ENCODE data around the gene PIGU. TPM values are rescaled to one million over a fixed set of nuclear protein-coding genes. Genes with fewer than 3 reads are reported as not detected.

PIGU gene
- polyA plus RNA-seq, 1 of the 3 experiments (the other 2 are of a cell fraction), result 40.3 TPM

DNA sequence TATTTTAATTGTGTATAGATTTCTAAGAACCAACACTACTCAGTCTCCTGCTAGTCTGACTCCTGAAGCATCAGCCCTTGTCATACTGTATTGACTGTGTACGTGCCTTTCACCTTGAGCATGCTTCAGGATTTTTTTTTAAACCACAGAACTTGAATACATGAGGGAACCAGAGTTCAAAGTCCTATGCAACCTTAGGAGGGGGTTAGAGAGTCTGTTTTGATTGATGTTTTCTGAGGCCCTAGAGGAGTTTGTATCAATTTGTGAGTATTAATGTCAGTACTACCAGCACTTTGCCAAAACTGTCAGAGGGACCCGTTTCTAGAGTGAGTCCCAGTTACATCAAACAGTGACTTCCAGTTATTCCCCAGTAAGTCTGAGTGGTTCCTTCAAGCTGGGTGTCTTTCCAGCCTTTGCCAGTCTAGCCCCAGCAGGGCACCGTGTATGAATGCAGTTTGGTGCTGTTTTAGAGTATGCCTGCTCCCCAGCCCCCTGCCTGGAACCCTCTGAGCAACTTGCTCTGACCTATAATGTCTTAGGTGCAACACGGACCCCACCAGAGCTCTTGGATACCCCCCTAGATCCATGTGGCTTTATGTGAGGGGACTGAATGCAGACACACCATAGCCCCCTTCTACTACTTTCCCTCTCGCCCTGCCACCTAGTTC lies 35.8 kb upstream of the PIGU start (continued):
- TF ChIP-seq, protein P1, sequence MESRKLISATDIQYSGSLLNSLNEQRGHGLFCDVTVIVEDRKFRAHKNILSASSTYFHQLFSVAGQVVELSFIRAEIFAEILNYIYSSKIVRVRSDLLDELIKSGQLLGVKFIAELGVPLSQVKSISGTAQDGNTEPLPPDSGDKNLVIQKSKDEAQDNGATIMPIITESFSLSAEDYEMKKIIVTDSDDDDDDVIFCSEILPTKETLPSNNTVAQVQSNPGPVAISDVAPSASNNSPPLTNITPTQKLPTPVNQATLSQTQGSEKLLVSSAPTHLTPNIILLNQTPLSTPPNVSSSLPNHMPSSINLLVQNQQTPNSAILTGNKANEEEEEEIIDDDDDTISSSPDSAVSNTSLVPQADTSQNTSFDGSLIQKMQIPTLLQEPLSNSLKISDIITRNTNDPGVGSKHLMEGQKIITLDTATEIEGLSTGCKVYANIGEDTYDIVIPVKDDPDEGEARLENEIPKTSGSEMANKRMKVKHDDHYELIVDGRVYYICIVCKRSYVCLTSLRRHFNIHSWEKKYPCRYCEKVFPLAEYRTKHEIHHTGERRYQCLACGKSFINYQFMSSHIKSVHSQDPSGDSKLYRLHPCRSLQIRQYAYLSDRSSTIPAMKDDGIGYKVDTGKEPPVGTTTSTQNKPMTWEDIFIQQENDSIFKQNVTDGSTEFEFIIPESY (IDR thresholded peaks at IDR 0.05; ENCODE audit: borderline replicate concordance, low read depth), result no peak
- no peak for TF ChIP-seq JUND (IDR thresholded peaks at IDR 0.05)
- TF ChIP-seq, protein P2, sequence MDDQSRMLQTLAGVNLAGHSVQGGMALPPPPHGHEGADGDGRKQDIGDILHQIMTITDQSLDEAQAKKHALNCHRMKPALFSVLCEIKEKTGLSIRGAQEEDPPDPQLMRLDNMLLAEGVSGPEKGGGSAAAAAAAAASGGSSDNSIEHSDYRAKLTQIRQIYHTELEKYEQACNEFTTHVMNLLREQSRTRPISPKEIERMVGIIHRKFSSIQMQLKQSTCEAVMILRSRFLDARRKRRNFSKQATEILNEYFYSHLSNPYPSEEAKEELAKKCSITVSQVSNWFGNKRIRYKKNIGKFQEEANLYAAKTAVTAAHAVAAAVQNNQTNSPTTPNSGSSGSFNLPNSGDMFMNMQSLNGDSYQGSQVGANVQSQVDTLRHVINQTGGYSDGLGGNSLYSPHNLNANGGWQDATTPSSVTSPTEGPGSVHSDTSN (IDR thresholded peaks at IDR 0.05), result no peak
- TF ChIP-seq, protein P3, sequence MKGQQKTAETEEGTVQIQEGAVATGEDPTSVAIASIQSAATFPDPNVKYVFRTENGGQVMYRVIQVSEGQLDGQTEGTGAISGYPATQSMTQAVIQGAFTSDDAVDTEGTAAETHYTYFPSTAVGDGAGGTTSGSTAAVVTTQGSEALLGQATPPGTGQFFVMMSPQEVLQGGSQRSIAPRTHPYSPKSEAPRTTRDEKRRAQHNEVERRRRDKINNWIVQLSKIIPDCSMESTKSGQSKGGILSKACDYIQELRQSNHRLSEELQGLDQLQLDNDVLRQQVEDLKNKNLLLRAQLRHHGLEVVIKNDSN (IDR thresholded peaks at IDR 0.05; ENCODE audit: borderline replicate concordance, low read depth), result no peak
- TF ChIP-seq, protein P4, sequence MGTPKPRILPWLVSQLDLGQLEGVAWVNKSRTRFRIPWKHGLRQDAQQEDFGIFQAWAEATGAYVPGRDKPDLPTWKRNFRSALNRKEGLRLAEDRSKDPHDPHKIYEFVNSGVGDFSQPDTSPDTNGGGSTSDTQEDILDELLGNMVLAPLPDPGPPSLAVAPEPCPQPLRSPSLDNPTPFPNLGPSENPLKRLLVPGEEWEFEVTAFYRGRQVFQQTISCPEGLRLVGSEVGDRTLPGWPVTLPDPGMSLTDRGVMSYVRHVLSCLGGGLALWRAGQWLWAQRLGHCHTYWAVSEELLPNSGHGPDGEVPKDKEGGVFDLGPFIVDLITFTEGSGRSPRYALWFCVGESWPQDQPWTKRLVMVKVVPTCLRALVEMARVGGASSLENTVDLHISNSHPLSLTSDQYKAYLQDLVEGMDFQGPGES (IDR thresholded peaks at IDR 0.05; ENCODE audit: low read depth, low read length), result no peak
- TF ChIP-seq FOSL2 (IDR thresholded peaks at IDR 0.05; ENCODE audit: borderline replicate concordance, low read depth), result no peak
- TF ChIP-seq GATA2 (CRISPR knock-in tag; IDR thresholded peaks at IDR 0.05), result no peak
- no peak for TF ChIP-seq MEF2A (IDR thresholded peaks at IDR 0.05; ENCODE audit: borderline replicate concordance, low read depth)
- no peak for TF ChIP-seq SIN3A (IDR thresholded peaks at IDR 0.05; ENCODE audit: borderline replicate concordance, low read depth, low read length)

DNA sequence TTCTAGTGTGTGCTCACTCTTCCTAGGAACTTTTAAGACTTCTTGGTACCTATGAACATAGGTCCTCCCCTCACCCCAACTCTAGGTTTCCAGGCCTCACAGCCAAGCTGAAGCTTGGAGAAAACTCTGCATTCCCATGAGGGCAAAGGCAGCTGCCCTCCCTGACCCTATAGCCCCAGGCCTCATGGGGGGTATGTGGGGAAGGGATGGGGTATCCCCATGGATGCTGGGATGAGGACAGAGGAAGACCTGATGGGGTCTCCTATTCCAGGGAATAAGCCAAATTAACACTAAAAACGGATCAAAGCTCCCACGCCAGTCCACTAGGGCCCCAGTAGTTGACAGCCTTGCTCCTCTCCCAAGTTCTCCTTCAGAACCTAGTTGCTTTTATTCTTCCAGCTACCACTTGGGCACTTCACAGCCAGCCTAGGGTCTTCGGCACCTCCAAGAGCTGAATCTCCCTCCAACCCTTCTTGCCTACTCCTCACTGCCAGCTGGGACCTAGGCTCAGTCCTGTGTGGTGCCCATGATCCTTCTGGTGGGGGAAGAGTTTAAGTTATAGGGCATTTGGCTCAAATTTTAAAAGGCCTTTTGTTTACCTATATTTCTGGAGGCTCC lies 35.0 kb upstream of the PIGU start:
- Histone ChIP-seq H3F3A (replicated peaks; ENCODE audit: insufficient read depth) (peaks cover 33% of the 10 kb centered on the region), H3K79me2 (ENCODE audit: insufficient read depth) (no peaks in the 10 kb centered on the region), H3K9me2 (no peaks in the 10 kb centered on the region), H4K20me1 (ENCODE audit: insufficient read depth) (peaks cover 35% of the 10 kb centered on the region), H3K4me3 (ENCODE audit: low read depth in 2 of 2, low read length in 1 of 2) (no peak overlapping the region), H3K4me2 (no peak overlapping the region), H3K4me1 (ENCODE audit: control insufficient read depth in 1 of 2, insufficient read depth in 2 of 2, low read depth in 1 of 2, low read length in 1 of 2) (peaks cover 16 to 21% of the 10 kb centered on the region in 2 experiments; a peak in 3 of 4 replicates), H2AFZ (ENCODE audit: low read depth) (no peak overlapping the region), H3K9me3 (no peaks in the 10 kb centered on the region), H3K36me3 (replicated peaks in 1 of 2; ENCODE audit: control insufficient read depth in 1 of 2, insufficient read depth in 2 of 2, low read length in 1 of 2) (peaks cover 15 to 20% of the 10 kb centered on the region in 2 experiments), H3K27me3 (ENCODE audit: insufficient read depth) (no peaks in the 10 kb centered on the region), H3K9ac (no peak overlapping the region), H3K27ac (ENCODE audit: low read depth in 2 of 2, low read length in 1 of 2) (no peak overlapping the region)
- ChIA-PET CTCF (interaction anchor here (0.9 to 2.3 kb wide), 3 partner anchors 58 to 173 kb away, joined by 3 to 10 read pairs (median 5); partner anchors contain the start of gene MAP1LC3A), POLR2A (no interaction called here)
- 100% methylated on average over 2 of the region's 3 CpGs for WGBS (ENCODE audit: low lambda C conversion rate)
- no peak for TF ChIP-seq NFIC (IDR thresholded peaks at IDR 0.05; ENCODE audit: borderline replicate concordance)
- no peak for TF ChIP-seq SIN3A (IDR thresholded peaks at IDR 0.05; ENCODE audit: borderline replicate concordance, low read depth, low read length)
- TF ChIP-seq CHD2 (IDR thresholded peaks at IDR 0.05; ENCODE audit: low read length, partially characterized antibody), result no peak
- no peak for TF ChIP-seq YY1 (IDR thresholded peaks at IDR 0.05; ENCODE audit: low read depth)
- DNase-seq, result no peak
